HEK293 (cell line): ENCODE data around the gene PLA2G4B.

Experiments used
- CTCF ChIA-PET: fragments of 350-600 bp; formaldehyde crosslinking; extraction: SDS; loops from one replicate; lab custom pipeline; 2021; ENCODE audit warnings: antibody characterized with exemption; lab: Yijun Ruan, JAX
- POLR2A ChIA-PET: fragments of 300-600 bp; formaldehyde crosslinking; extraction: SDS; loops from one replicate; lab custom pipeline; 2020; ENCODE audit warnings: antibody characterized with exemption, inconsistent platforms; lab: Yijun Ruan, JAX
- H3K27ac ChIP-seq: fragments of 200-500 bp; sonication (Bioruptor generic); 2 replicates; pipeline ENCODE4 v1.5.1; 2014; ENCODE audit warnings: low read depth, low read length, control low read depth, inconsistent platforms; ENCODE audit errors: extremely low read depth
- H3K36me3 ChIP-seq, 2 experiments: fragments of 200-500 bp in 1 of 2; sonication (Bioruptor generic) in 1 of 2; 1 replicate in 1 of 2; 2 replicates in 1 of 2; pipeline ENCODE4 v1.5.1; 2014 to 2017; ENCODE audit warnings: inconsistent platforms in 2 of 2, low read length in 2 of 2; ENCODE audit not compliant: control insufficient read depth in 2 of 2, insufficient read depth in 1 of 2
- H3K4me1 ChIP-seq: fragments of 200-500 bp; sonication (Bioruptor generic); 2 replicates; pipeline ENCODE4 v1.5.1; 2014; ENCODE audit warnings: mild to moderate bottlenecking, low read length, inconsistent platforms; ENCODE audit not compliant: control insufficient read depth, insufficient read depth
- H3K4me3 ChIP-seq: 2 replicates; pipeline ENCODE4 v1.5.1; 2011; ENCODE audit warnings: low read depth, mild to moderate bottlenecking, control low read depth, low read length, moderate library complexity
- H3K9me3 ChIP-seq: fragments of 200-500 bp; sonication (Bioruptor generic); 2 replicates; pipeline ENCODE4 v1.5.1; 2014; ENCODE audit warnings: low read depth, low read length, inconsistent platforms; ENCODE audit not compliant: control insufficient read depth, insufficient read depth
- FEZF1 ChIP-seq: fragments of 450-650 bp; formaldehyde crosslinking; IDR thresholded peaks from 2 replicates; pipeline ENCODE4 v1.5.1; 2016; ENCODE audit warnings: missing biosample characterization, missing genetic modification characterization
- KLF9 ChIP-seq: fragments of 450-650 bp; formaldehyde crosslinking; IDR thresholded peaks from 2 replicates; pipeline ENCODE4 v1.5.1; 2016; ENCODE audit warnings: missing biosample characterization, missing genetic modification characterization, low read depth
- ZFP37 ChIP-seq: fragments of 450-650 bp; formaldehyde crosslinking; IDR thresholded peaks from 2 replicates; pipeline ENCODE4 v1.5.1; 2016; ENCODE audit warnings: missing biosample characterization, missing genetic modification characterization
- ZNF132 ChIP-seq: fragments of 450-650 bp; formaldehyde crosslinking; IDR thresholded peaks from 2 replicates; pipeline ENCODE4 v1.5.1; 2017; ENCODE audit warnings: missing biosample characterization, missing genetic modification characterization, borderline replicate concordance
- ZNF157 ChIP-seq: fragments of 450-650 bp; formaldehyde crosslinking; IDR thresholded peaks from 2 replicates; pipeline ENCODE4 v1.5.1; 2016; ENCODE audit warnings: missing biosample characterization, missing genetic modification characterization
- ZNF16 ChIP-seq: fragments of 450-650 bp; formaldehyde crosslinking; IDR thresholded peaks from 2 replicates; pipeline ENCODE4 v1.5.1; 2016; ENCODE audit warnings: low read depth, missing biosample characterization, missing genetic modification characterization
- ZNF19 ChIP-seq: fragments of 450-650 bp; formaldehyde crosslinking; IDR thresholded peaks from 2 replicates; pipeline ENCODE4; 2016; ENCODE audit warnings: missing biosample characterization, missing genetic modification characterization, low read depth
- ZNF274 ChIP-seq, 2 experiments: fragments of 200-500 bp in 1 of 2; fragments of 450-650 bp in 1 of 2; sonication (Bioruptor generic) in 1 of 2; formaldehyde crosslinking in 1 of 2; IDR thresholded peaks; 2 replicates each; pipeline versions ENCODE4 v1.5.1 to v1.6.1; 2014 to 2016; ENCODE audit warnings: borderline replicate concordance in 1 of 2, inconsistent platforms in 1 of 2, low read length in 1 of 2, missing biosample characterization in 1 of 2, missing genetic modification characterization in 1 of 2
- ZNF280C ChIP-seq: fragments of 450-650 bp; formaldehyde crosslinking; IDR thresholded peaks from 2 replicates; pipeline ENCODE4 v1.5.1; 2016; ENCODE audit warnings: missing biosample characterization, missing genetic modification characterization
- ZNF423 ChIP-seq: fragments of 450-650 bp; formaldehyde crosslinking; IDR thresholded peaks from 2 replicates; pipeline ENCODE4 v1.5.1; 2016; ENCODE audit warnings: missing biosample characterization, missing genetic modification characterization
- ZNF518A ChIP-seq: fragments of 450-650 bp; formaldehyde crosslinking; conservative IDR thresholded peaks from 2 replicates; pipeline ENCODE4 v1.5.1; 2016; ENCODE audit warnings: low read depth, missing biosample characterization, missing genetic modification characterization
- ZNF548 ChIP-seq: fragments of 450-650 bp; formaldehyde crosslinking; IDR thresholded peaks from 2 replicates; pipeline ENCODE4 v1.5.1; 2016; ENCODE audit warnings: missing biosample characterization, missing genetic modification characterization
- ZNF626 ChIP-seq: fragments of 450-650 bp; sonication (Bioruptor Pico); formaldehyde crosslinking; IDR thresholded peaks from 2 replicates; pipeline ENCODE4 v1.5.1; 2018; ENCODE audit warnings: missing biosample characterization, missing genetic modification characterization, inconsistent platforms
- ZNF639 ChIP-seq: fragments of 450-650 bp; formaldehyde crosslinking; IDR thresholded peaks from 2 replicates; pipeline ENCODE4 v1.5.1; 2016; ENCODE audit warnings: missing biosample characterization, missing genetic modification characterization
- ZNF660 ChIP-seq: fragments of 450-650 bp; IDR thresholded peaks from 2 replicates; pipeline ENCODE4 v1.5.1; 2018; ENCODE audit warnings: missing biosample characterization, mild to moderate bottlenecking, missing genetic modification characterization
- ZNF670 ChIP-seq: fragments of 450-650 bp; formaldehyde crosslinking; IDR thresholded peaks from 2 replicates; pipeline ENCODE4 v1.5.1; 2016; ENCODE audit warnings: missing biosample characterization, missing genetic modification characterization, low read depth
- ZNF692 ChIP-seq: fragments of 450-650 bp; formaldehyde crosslinking; IDR thresholded peaks from 2 replicates; pipeline ENCODE4 v1.5.1; 2016; ENCODE audit warnings: missing biosample characterization, missing genetic modification characterization
- ZNF747 ChIP-seq: fragments of 450-650 bp; formaldehyde crosslinking; IDR thresholded peaks from 2 replicates; pipeline ENCODE4 v1.5.1; 2016; ENCODE audit warnings: missing biosample characterization, missing genetic modification characterization
- ZNF776 ChIP-seq: fragments of 450-650 bp; formaldehyde crosslinking; IDR thresholded peaks from 2 replicates; pipeline ENCODE4 v1.5.0; 2017; ENCODE audit warnings: missing biosample characterization, missing genetic modification characterization, borderline replicate concordance
- ZNF777 ChIP-seq: fragments of 450-650 bp; formaldehyde crosslinking; IDR thresholded peaks from 2 replicates; pipeline ENCODE4 v1.5.1; 2017; ENCODE audit warnings: missing biosample characterization, missing genetic modification characterization, borderline replicate concordance

The PLA2G4B gene

GRCh38 chr15:41874736-41875135 is 36.1 kb downstream of the PLA2G4B start:
- H3K36me3 ChIP-seq: no peaks in the 10 kb centered on the region
- H3K4me3 ChIP-seq: no peak overlapping the region
- H3K9me3 ChIP-seq: no peaks in the 10 kb centered on the region
- ChIA-PET POLR2A (no interaction called here), CTCF (no interaction called here)
- no peak overlapping the region for H3K27ac ChIP-seq
- H3K4me1 ChIP-seq: no peaks in the 10 kb centered on the region
- TF ChIP-seq ZNF274 (IDR thresholded peaks at IDR 0.05; ENCODE audit: low read length) (no peak), ZNF274 (tag by site-specific recombination; IDR thresholded peaks at IDR 0.05; ENCODE audit: borderline replicate concordance) (no peak), ZNF16 (tag by site-specific recombination) (no peak), ZNF19 (tag by site-specific recombination) (no peak), ZNF157 (tag by site-specific recombination) (no peak), ZNF670 (no peak), ZNF660 (tag by site-specific recombination) (no peak), FEZF1 (no peak), ZNF777 (tag by site-specific recombination) (no peak), ZNF626 (no peak), ZNF518A (tag by site-specific recombination) (no peak), ZNF639 (tag by site-specific recombination) (no peak), ZNF548 (no peak), ZNF776 (no peak), ZNF692 (tag by site-specific recombination) (no peak), ZNF280C (no peak), ZNF132 (tag by site-specific recombination) (no peak), ZNF423 (tag by site-specific recombination) (no peak), ZFP37 (tag by site-specific recombination) (no peak), KLF9 (tag by site-specific recombination) (no peak), ZNF747 (tag by site-specific recombination) (no peak)
- TF ChIP-seq, all 188 proteins: peak for 0
